BE2C (cell line): ENCODE data around the gene LAPTM4A.
"Not testable (repeated sequence)": the region's sequence is repeated elsewhere in the genome, so short reads cannot be mapped to it uniquely, and the experiment has no call there.

Source experiments
- DNase-seq: peaks from one replicate; pipeline ENCODE4 v3.0.0-alpha.2; 2020
- H3K27me3 ChIP-seq: fragments of 250-450 bp; sonication (Bioruptor Pico); 2 replicates; pipeline ENCODE4 v1.5.1; 2020; ENCODE audit warnings: mild to moderate bottlenecking
- H3K36me3 ChIP-seq: fragments of 250-450 bp; sonication (Bioruptor Pico); 2 replicates; pipeline ENCODE4 v1.5.1; 2020; ENCODE audit warnings: mild to moderate bottlenecking
- H3K4me1 ChIP-seq: fragments of 250-450 bp; sonication (Bioruptor Pico); 2 replicates; pipeline ENCODE4 v1.5.1; 2020
- H3K4me3 ChIP-seq: 2 replicates; pipeline ENCODE4 v1.5.1; 2011; ENCODE audit warnings: low read depth, low read length
- H3K9me3 ChIP-seq: fragments of 250-450 bp; sonication (Bioruptor Pico); 2 replicates; pipeline ENCODE4 v1.5.1; 2020
- CTCF ChIP-seq: IDR thresholded peaks from 2 replicates; pipeline ENCODE4 v1.5.1; 2012; ENCODE audit warnings: mild to moderate bottlenecking, low read depth, low read length

LAPTM4A gene

GRCh38 chr2:20091305-20091991 is 40.0 kb upstream of the LAPTM4A start:
- Histone ChIP-seq H3K36me3 (no peaks in the 10 kb centered on the region), H3K4me3 (no peak overlapping the region), H3K9me3 (no peaks in the 10 kb centered on the region), H3K27me3 (no peaks in the 10 kb centered on the region), H3K4me1 (no peaks in the 10 kb centered on the region)
- DNase-seq, result no peak
- TF ChIP-seq CTCF, result no peak

GRCh38 chr2:20089715-20090464 is 38.5 kb upstream of the LAPTM4A start:
- no peaks in the 10 kb centered on the region for H3K4me1 ChIP-seq
- TF ChIP-seq CTCF, result no peak

GRCh38 chr2:20085909-20086308 is 34.5 kb upstream of the LAPTM4A start:
- not testable (repeated sequence) for H3K36me3 ChIP-seq, H3K27me3 ChIP-seq, H3K4me3 ChIP-seq, H3K4me1 ChIP-seq, H3K9me3 ChIP-seq, DNase-seq

More at GRCh38 chr2:20089715-20090464, 38.5 kb upstream of the LAPTM4A start:
- no peak overlapping the region for H3K4me3 ChIP-seq
- H3K27me3 ChIP-seq, result no peaks in the 10 kb centered on the region
- no peaks in the 10 kb centered on the region for H3K36me3 ChIP-seq
- DNase-seq, result no peak
- H3K9me3 ChIP-seq, result no peaks in the 10 kb centered on the region

- not testable (repeated sequence) for H3K27me3 ChIP-seq, H3K4me1 ChIP-seq
These were observed 31.4 kb upstream of the LAPTM4A start for GRCh38 chr2:20082812-20083211.

GRCh38 chr2:20081841-20082240 is 30.4 kb upstream of the LAPTM4A start:
- Histone ChIP-seq H3K4me1 (no peaks in the 10 kb centered on the region), H3K9me3 (no peaks in the 10 kb centered on the region), H3K27me3 (no peaks in the 10 kb centered on the region), H3K36me3 (no peaks in the 10 kb centered on the region), H3K4me3 (no peak overlapping the region)
- TF ChIP-seq CTCF, result no peak
- DNase-seq, result no peak

More at GRCh38 chr2:20082812-20083211, 31.4 kb upstream of the LAPTM4A start:
- H3K9me3 ChIP-seq, H3K4me3 ChIP-seq, DNase-seq, H3K36me3 ChIP-seq: not testable (repeated sequence)

GRCh38 chr2:20080839-20081415 is 29.5 kb upstream of the LAPTM4A start:
- Histone ChIP-seq H3K27me3 (no peaks in the 10 kb centered on the region), H3K4me3 (no peak overlapping the region), H3K36me3 (no peaks in the 10 kb centered on the region), H3K9me3 (no peaks in the 10 kb centered on the region), H3K4me1 (no peaks in the 10 kb centered on the region)
- no peak for TF ChIP-seq CTCF
- no peak for DNase-seq

GRCh38 chr2:20080428-20080827 is 29.0 kb upstream of the LAPTM4A start:
- DNase-seq, result no peak
- no peak for TF ChIP-seq CTCF
- H3K4me1 ChIP-seq, result no peaks in the 10 kb centered on the region
- no peaks in the 10 kb centered on the region for H3K27me3 ChIP-seq
- H3K9me3 ChIP-seq, result no peaks in the 10 kb centered on the region
- no peaks in the 10 kb centered on the region for H3K36me3 ChIP-seq
- no peak overlapping the region for H3K4me3 ChIP-seq
